Mesendoderm (in vitro differentiated cells): ENCODE data around the gene ADIRF.
"Not testable (repeated sequence)": the region's sequence is repeated elsewhere in the genome, so short reads cannot be mapped to it uniquely, and the experiment has no call there.

Source experiments
- DNase-seq: peaks from one replicate; pipeline ENCODE4 v3.0.0; 2013
- H2AK5ac ChIP-seq: 2 replicates; pipeline ENCODE4 v1.6.1; 2013; ENCODE audit warnings: low read length, inconsistent platforms
- H2BK120ac ChIP-seq: 2 replicates; pipeline ENCODE4 v1.6.1; 2013; ENCODE audit warnings: low read depth, mild to moderate bottlenecking, low read length, moderate library complexity, mixed read lengths
- H2BK15ac ChIP-seq: replicated peaks from 2 replicates; pipeline ENCODE4 v1.6.1; 2013; ENCODE audit warnings: low read depth, mild to moderate bottlenecking, moderate library complexity
- H2BK5ac ChIP-seq: 2 replicates; pipeline ENCODE4 v1.6.1; 2013; ENCODE audit warnings: low read length, inconsistent platforms
- H3K18ac ChIP-seq: 2 replicates; pipeline ENCODE4 v1.6.1; 2013; ENCODE audit warnings: mild to moderate bottlenecking, low read length, mixed read lengths
- H3K23ac ChIP-seq: one replicate; pipeline ENCODE4 v1.6.1; 2013; ENCODE audit warnings: low read length
- H3K27ac ChIP-seq: 2 replicates; pipeline ENCODE4 v1.5.1; 2013; ENCODE audit warnings: low read depth, mild to moderate bottlenecking, inconsistent platforms, low read length, moderate library complexity
- H3K27me3 ChIP-seq: 2 replicates; pipeline ENCODE4 v1.6.1; 2013; ENCODE audit warnings: low read length, control low read depth, mild to moderate bottlenecking, inconsistent platforms; ENCODE audit not compliant: insufficient read depth, poor library complexity
- H3K36me3 ChIP-seq: 2 replicates; pipeline ENCODE4 v1.6.1; 2013; ENCODE audit warnings: low read length, inconsistent platforms; ENCODE audit not compliant: control insufficient read depth, insufficient read depth
- H3K4ac ChIP-seq: one replicate; pipeline ENCODE4 v1.6.1; 2013; ENCODE audit warnings: low read depth, mild to moderate bottlenecking, low read length, moderate library complexity
- H3K4me1 ChIP-seq: 2 replicates; pipeline ENCODE4 v1.6.1; 2013; ENCODE audit warnings: low read depth, low read length, inconsistent platforms; ENCODE audit not compliant: control insufficient read depth
- H3K4me2 ChIP-seq: 2 replicates; pipeline ENCODE4 v1.6.1; 2013; ENCODE audit warnings: low read length
- H3K4me3 ChIP-seq: 2 replicates; pipeline ENCODE4 v1.5.1; 2013; ENCODE audit warnings: mild to moderate bottlenecking, low read length
- H3K56ac ChIP-seq: one replicate; pipeline ENCODE4 v1.6.1; 2013; ENCODE audit warnings: low read length
- H3K79me1 ChIP-seq: 2 replicates; pipeline ENCODE4 v1.6.1; 2013; ENCODE audit warnings: low read length, inconsistent platforms
- H3K79me2 ChIP-seq: 2 replicates; pipeline ENCODE4 v1.6.1; 2013; ENCODE audit warnings: mild to moderate bottlenecking, low read length; ENCODE audit not compliant: control insufficient read depth, insufficient read depth
- H3K9ac ChIP-seq: 2 replicates; pipeline ENCODE4 v1.6.1; 2013; ENCODE audit warnings: low read length, inconsistent platforms
- H4K5ac ChIP-seq: one replicate; pipeline ENCODE4 v1.6.1; 2013; ENCODE audit warnings: low read length
- H4K8ac ChIP-seq: one replicate; pipeline ENCODE4 v1.6.1; 2013; ENCODE audit warnings: low read depth, mild to moderate bottlenecking, control low read depth, low read length, moderate library complexity
- WGBS: extraction: QIAGEN DNeasy Blood & Tissue Kit; methylation state at CpG from one replicate; pipeline ENCODE4 v1.1.7; 2013; ENCODE audit warnings: low lambda C conversion rate, missing lambda C conversion rate; ENCODE audit not compliant: insufficient coverage; ENCODE audit errors: extremely low coverage; 5-methylcytosine and 5-hydroxymethylcytosine counted together

Gene ADIRF

DNA sequence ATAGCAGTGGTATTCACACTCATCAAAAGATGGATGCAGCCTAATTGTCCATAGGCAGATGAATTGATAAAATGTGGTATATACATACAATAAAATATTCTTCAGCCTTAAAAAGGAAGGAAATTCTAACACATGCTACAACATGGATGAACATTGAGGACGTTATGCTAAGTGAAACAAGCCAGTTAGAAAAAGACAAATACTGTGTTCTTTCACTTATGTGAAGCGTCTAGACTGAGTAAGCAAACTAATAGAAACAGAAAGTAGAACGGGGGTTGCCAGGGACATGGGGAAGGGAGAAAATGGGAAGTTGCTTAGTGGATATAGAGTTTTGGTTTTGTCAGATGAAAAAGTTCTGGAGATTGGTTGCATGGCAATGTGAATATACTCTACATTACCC, 45.2 kb downstream of the ADIRF start:
- not testable (repeated sequence) for H3K4me3 ChIP-seq, H2BK120ac ChIP-seq, H3K4me2 ChIP-seq, H3K9ac ChIP-seq, H3K23ac ChIP-seq, H3K18ac ChIP-seq, H3K27ac ChIP-seq, H3K36me3 ChIP-seq, H3K56ac ChIP-seq, DNase-seq, H3K4ac ChIP-seq, H3K4me1 ChIP-seq, H2BK15ac ChIP-seq, H2AK5ac ChIP-seq, H4K5ac ChIP-seq, H2BK5ac ChIP-seq, H3K27me3 ChIP-seq, H4K8ac ChIP-seq, H3K79me1 ChIP-seq, H3K79me2 ChIP-seq
- no CpG with 5 or more reads among the region's 3 CpGs for WGBS

DNA sequence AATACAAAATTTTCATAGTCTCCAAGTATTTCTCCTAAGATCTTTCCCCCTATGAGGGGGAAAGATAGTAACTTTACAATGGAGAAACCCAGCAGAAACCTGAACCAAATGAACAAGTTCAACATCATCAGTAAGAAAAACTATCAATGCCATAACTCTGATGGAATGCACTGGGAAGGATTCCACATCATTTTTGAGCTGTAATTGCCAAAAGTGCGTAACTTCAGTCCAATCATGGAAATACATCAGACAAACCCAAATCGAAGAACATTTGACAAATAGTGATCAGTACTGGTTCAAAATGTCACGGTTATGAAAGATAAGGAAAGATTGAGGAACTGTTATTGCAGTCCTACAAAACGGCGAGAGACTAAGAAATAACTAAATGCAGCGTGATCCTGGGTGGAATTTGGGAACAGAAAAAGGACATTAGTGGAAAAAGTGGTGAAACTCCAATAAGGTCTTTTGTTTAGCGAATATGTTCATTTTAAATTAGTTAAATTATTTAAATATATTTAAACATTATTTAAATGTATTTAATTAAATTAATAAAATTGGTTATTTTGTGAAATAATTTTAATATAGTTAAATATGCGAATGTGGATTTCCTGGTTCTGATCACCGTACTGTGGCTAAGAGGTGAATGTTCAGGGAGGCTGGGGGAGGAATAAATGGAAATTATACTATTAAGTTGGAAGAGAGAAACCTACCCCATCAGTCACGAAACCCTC, 46.9 kb downstream of the ADIRF start:
- not testable (repeated sequence) for H3K23ac ChIP-seq, H3K27me3 ChIP-seq, DNase-seq, H3K56ac ChIP-seq, H3K4ac ChIP-seq, H3K4me3 ChIP-seq, H4K5ac ChIP-seq, H2BK120ac ChIP-seq, H3K36me3 ChIP-seq, H3K9ac ChIP-seq, H3K27ac ChIP-seq, H3K79me2 ChIP-seq, H3K4me1 ChIP-seq, H4K8ac ChIP-seq, H2BK15ac ChIP-seq, H2AK5ac ChIP-seq, H2BK5ac ChIP-seq, H3K79me1 ChIP-seq, H3K18ac ChIP-seq, H3K4me2 ChIP-seq
- 94% methylated on average over 2 of the region's 10 CpGs for WGBS

DNA sequence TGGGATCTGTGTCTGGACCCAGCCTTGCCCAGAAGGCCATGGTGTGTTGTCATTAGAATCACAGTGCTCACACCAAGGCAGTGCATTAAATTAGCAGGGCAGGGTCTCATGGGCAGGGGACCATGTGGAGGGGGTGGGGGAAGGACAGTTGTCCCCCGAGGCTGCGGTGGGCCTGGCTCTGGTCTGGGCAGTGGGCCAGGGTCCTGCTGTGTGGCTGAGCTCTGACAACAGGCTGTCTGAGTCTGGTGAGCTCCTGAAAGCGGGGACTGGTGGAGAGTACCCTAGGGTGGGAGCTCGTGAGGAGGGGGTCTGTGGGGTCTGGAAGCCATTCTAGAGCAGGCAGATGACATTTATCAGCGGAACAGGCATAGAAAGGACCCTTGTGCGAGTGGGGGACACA, 49.8 kb downstream of the ADIRF start:
- H3K36me3 ChIP-seq, H3K56ac ChIP-seq, H3K27ac ChIP-seq, H3K9ac ChIP-seq, H3K4me1 ChIP-seq, H3K4me3 ChIP-seq, H2AK5ac ChIP-seq, H3K79me2 ChIP-seq, H3K23ac ChIP-seq, H3K18ac ChIP-seq, H2BK120ac ChIP-seq, H4K5ac ChIP-seq, H3K79me1 ChIP-seq, H3K27me3 ChIP-seq, H3K4me2 ChIP-seq, DNase-seq, H2BK5ac ChIP-seq, H2BK15ac ChIP-seq, H3K4ac ChIP-seq, H4K8ac ChIP-seq: not testable (repeated sequence)
- WGBS = no CpG with 5 or more reads among the region's 6 CpGs

DNA sequence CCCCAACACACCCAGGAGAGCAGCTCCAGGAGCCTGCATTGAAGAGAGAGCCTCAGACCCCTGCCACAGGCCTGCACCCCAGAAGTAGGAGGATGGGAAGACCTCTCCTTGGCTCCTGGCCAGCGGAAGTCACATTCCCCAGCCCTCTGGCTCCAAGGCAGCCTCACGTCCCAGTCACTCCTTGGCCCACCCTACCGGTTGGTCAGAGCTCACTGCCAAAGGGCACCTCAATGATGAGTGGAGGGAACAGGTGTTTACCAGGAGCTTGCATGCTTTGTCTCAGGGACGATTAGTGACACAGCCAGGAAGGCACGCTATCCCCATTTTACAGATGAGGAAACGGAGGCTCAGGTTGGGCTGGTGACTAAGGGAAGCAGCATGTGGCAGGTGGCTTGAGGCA, 50.8 kb downstream of the ADIRF start:
- H3K4me2 ChIP-seq, H3K4me3 ChIP-seq, H3K27me3 ChIP-seq, H2BK15ac ChIP-seq, H3K27ac ChIP-seq, H3K79me2 ChIP-seq, H3K56ac ChIP-seq, DNase-seq, H3K4me1 ChIP-seq, H4K8ac ChIP-seq, H2AK5ac ChIP-seq, H3K23ac ChIP-seq, H3K9ac ChIP-seq, H3K4ac ChIP-seq, H2BK120ac ChIP-seq, H2BK5ac ChIP-seq, H3K36me3 ChIP-seq, H3K18ac ChIP-seq, H4K5ac ChIP-seq, H3K79me1 ChIP-seq: not testable (repeated sequence)
- no CpG with 5 or more reads among the region's 6 CpGs for whole genome bisulfite sequencing

DNA sequence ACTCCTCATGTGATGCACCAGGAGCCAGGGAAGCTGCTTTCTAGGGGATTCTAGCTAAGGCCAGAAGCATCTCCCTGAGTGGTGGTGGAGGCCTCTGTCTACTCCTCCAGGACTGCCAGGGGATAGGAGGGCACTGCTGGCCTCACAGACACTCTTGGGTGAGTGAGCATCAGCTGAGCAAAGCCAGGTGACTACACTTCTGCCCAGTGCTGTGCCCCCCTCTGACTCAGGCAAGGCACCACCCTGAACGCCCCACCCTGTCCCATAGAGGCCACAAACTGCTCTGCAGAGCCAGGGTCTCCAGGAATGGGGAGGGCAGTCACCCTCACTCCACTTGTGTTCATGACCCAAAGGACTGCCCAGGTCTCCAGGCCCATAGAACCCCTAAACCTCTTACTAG, 51.2 kb downstream of the ADIRF start:
- H3K79me1 ChIP-seq, DNase-seq, H3K56ac ChIP-seq, H3K79me2 ChIP-seq, H3K18ac ChIP-seq, H3K9ac ChIP-seq, H4K5ac ChIP-seq, H3K23ac ChIP-seq, H3K36me3 ChIP-seq, H2BK15ac ChIP-seq, H2AK5ac ChIP-seq, H3K4ac ChIP-seq, H2BK120ac ChIP-seq, H3K27ac ChIP-seq, H4K8ac ChIP-seq, H2BK5ac ChIP-seq, H3K27me3 ChIP-seq, H3K4me2 ChIP-seq, H3K4me3 ChIP-seq, H3K4me1 ChIP-seq: not testable (repeated sequence)
- WGBS = no CpG with 5 or more reads among the region's 1 CpG

DNA sequence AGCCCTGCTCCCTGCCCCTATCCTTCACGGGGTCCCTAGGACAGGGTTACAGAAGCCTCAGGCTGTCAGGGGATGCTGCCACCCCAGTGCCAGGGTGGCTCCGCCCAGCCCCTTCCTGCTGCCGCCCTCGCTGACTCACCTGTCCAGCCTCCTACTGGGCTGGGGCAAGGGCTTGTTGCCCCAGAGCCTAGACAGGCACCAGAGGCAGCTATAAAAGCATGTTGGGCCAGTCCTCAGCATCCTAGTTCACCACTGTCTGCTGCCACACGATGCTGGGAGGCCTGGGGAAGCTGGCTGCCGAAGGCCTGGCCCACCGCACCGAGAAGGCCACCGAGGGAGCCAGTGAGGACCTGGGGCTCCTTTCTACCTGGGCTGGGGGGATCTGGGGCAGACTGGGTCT, 51.8 kb downstream of the ADIRF start, which contains the start of gene FAM25A:
Gene FAM25A (plus strand): TSS at position 239 of the 400 bp plus-strand sequence. CDS start 31 bp downstream, at position 270.
- not testable (repeated sequence) for H3K27me3 ChIP-seq, H2BK15ac ChIP-seq, H3K36me3 ChIP-seq, H3K79me1 ChIP-seq, H4K5ac ChIP-seq, DNase-seq, H3K27ac ChIP-seq, H2BK5ac ChIP-seq, H3K56ac ChIP-seq, H3K9ac ChIP-seq, H3K79me2 ChIP-seq, H2AK5ac ChIP-seq, H4K8ac ChIP-seq, H2BK120ac ChIP-seq, H3K4me3 ChIP-seq, H3K23ac ChIP-seq, H3K4me2 ChIP-seq, H3K18ac ChIP-seq, H3K4me1 ChIP-seq, H3K4ac ChIP-seq
- no CpG with 5 or more reads among the region's 9 CpGs for WGBS
